Esophagus muscularis mucosa (tissue), 4 donors: ENCODE results near the gene OPRL1. TPM values are rescaled to one million over a fixed set of nuclear protein-coding genes. Genes with fewer than 3 reads are reported as not detected.

ENCODE experiments used
- DNase-seq: peaks from one replicate; pipeline ENCODE4 v3.0.0-alpha.2; 2017; ENCODE audit errors: extremely low spot score
- H3K27ac ChIP-seq, 4 donors: fragments of 200-600 bp; sonication (generic); replicated peaks in 1 of 4; 1 replicate in 3 of 4; 2 replicates in 1 of 4; pipeline ENCODE4 v1.5.1; 2016 to 2019; ENCODE audit warnings: mild to moderate bottlenecking in 1 of 4
- H3K27me3 ChIP-seq, 4 donors: fragments of 200-600 bp; sonication (generic); one replicate each; pipeline versions ENCODE4 v1.5.1 to v1.6.0; 2016 to 2019
- H3K36me3 ChIP-seq, 4 donors: fragments of 200-600 bp; sonication (generic); one replicate each; pipeline ENCODE4 v1.5.1; 2016 to 2019
- H3K4me1 ChIP-seq, 4 donors: fragments of 200-600 bp; sonication (generic); one replicate each; pipeline ENCODE4 v1.5.1; 2016 to 2019
- H3K4me3 ChIP-seq, 4 donors: fragments of 200-600 bp; sonication (generic); 1 replicate in 2 of 4; 2 replicates in 2 of 4; pipeline ENCODE4 v1.5.1; 2016 to 2019; ENCODE audit warnings: mild to moderate bottlenecking in 4 of 4, moderate library complexity in 1 of 4
- H3K9me3 ChIP-seq, 4 donors: fragments of 200-600 bp; sonication (generic); 1 replicate in 3 of 4; 2 replicates in 1 of 4; pipeline ENCODE4 v1.5.1; 2016 to 2019
- EP300 ChIP-seq: sonication (generic); formaldehyde crosslinking; IDR thresholded peaks from one replicate; pipeline ENCODE4 v1.6.1; 2017; ENCODE audit warnings: antibody characterized with exemption
- POLR2A ChIP-seq: fragments of 450-650 bp; IDR thresholded peaks from one replicate; pipeline ENCODE4 v1.6.1; 2017; ENCODE audit warnings: antibody characterized with exemption, moderate library complexity, mild to moderate bottlenecking, low read depth
- POLR2AphosphoS5 ChIP-seq, 2 donors: sonication (generic); formaldehyde crosslinking; IDR thresholded peaks; one replicate each; pipeline ENCODE4 v1.6.1; 2017; ENCODE audit warnings: antibody characterized with exemption in 2 of 2
- WGBS: methylation state at CpG from one replicate; pipeline ENCODE4 v1.1.5; 2018; 5-methylcytosine and 5-hydroxymethylcytosine counted together
- intact Hi-C: fragments of 100-400 bp; cut with DNase I; formaldehyde crosslinking; loops from one replicate; pipeline ENCODE4 v1.15.1; 2023
- small RNA-seq, 3 donors: library from RNA; depleted of rRNA; stranded (forward); fragments of <200 nt; gene quantifications; one replicate each; pipeline ENCODE3, GENCODE V24; 2016
- total RNA-seq, 4 donors: library from RNA; depleted of rRNA; stranded (reverse); fragments of >200 nt; gene quantifications; one replicate each; pipeline versions ENCODE4 v1.1.0 to v1.2.1, GENCODE V29; 2016
- TF ChIP-seq, protein P1 (sequence below), 3 experiments: fragments of 200-600 bp in 2 of 3; fragments of 450-650 bp in 1 of 3; sonication (generic) in 2 of 3; IDR thresholded peaks; one replicate each; pipeline ENCODE4 v1.5.1; 2017 to 2019; ENCODE audit warnings: antibody characterized with exemption in 3 of 3, mild to moderate bottlenecking in 2 of 3, moderate library complexity in 1 of 3

The OPRL1 gene
- total RNA-seq, 4 donors from 2014 or later = 0.42 to 1.4 (median 0.87) TPM

DNA sequence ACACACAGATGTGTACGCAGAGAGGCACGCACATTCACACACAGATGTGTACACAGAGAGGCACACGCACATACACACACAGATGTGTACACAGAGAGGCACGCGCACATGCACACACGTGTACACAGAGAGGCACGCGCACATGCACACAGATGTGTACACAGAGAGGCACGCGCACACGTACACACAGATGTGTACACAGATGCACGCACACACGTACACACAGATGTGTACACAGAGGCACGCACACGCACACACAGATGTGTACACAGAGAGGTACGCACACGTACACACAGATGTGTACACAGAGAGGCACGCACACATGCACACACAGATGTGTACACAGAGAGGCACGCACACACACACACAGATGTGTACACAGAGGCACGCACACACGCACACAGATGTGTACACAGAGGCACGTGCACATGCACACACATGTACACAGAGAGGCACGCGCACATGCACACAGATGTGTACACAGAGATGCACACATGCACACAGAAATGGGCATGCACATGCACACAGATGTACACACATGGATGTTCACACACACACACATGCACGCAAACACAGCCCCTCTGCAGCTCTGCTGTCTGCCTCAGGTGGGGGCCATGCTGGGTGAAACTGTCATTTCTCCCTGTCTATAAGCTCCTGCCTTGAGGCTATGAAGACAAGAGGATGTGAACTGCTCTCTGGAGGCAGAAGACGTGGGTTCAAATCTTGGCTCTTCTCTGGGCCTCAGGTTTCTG is 70.1 kb downstream of the OPRL1 start:
- intact Hi-C loops = no loop called here

More for the DNA sequence above, 70.1 kb downstream of the OPRL1 start:
- DNase-seq = no peak
- H3K27ac ChIP-seq = no peak overlapping the region
- H3K4me1 ChIP-seq = no peaks in the 10 kb centered on the region
- peaks cover 0 to 54% (median 0%) of the 10 kb centered on the region in 4 donors for H3K27me3 ChIP-seq
- H3K4me3 ChIP-seq = no peak overlapping the region
- TF ChIP-seq, protein P1, sequence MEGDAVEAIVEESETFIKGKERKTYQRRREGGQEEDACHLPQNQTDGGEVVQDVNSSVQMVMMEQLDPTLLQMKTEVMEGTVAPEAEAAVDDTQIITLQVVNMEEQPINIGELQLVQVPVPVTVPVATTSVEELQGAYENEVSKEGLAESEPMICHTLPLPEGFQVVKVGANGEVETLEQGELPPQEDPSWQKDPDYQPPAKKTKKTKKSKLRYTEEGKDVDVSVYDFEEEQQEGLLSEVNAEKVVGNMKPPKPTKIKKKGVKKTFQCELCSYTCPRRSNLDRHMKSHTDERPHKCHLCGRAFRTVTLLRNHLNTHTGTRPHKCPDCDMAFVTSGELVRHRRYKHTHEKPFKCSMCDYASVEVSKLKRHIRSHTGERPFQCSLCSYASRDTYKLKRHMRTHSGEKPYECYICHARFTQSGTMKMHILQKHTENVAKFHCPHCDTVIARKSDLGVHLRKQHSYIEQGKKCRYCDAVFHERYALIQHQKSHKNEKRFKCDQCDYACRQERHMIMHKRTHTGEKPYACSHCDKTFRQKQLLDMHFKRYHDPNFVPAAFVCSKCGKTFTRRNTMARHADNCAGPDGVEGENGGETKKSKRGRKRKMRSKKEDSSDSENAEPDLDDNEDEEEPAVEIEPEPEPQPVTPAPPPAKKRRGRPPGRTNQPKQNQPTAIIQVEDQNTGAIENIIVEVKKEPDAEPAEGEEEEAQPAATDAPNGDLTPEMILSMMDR (IDR thresholded peaks at IDR 0.05) = no peak
- no peak for TF ChIP-seq EP300
- TF ChIP-seq POLR2A = no peak
- no peak for TF ChIP-seq POLR2AphosphoS5 (IDR thresholded peaks at IDR 0.05)
- 92% methylated on average over 26 of the region's 26 CpGs for WGBS
- H3K36me3 ChIP-seq = no peaks in the 10 kb centered on the region
- peaks cover 0 to 7% (median 6%) of the 10 kb centered on the region in 4 donors for H3K9me3 ChIP-seq

Small RNA genes lying within 50 kb of the gene (small RNA-seq; reads per million reads assigned to genes)
- gene AL355803.1 = 0 reads per million in 3 donors
- gene MIR6813 = 0 reads per million in 3 donors

Other genes starting within 250 kb of the OPRL1 start
- 10 to 100 TPM in 3 of 4 donors, 1 to 10 TPM in 1; 9.6 to 22.8 (median 13.8) TPM for gene ZBTB46, start 248.8 kb upstream of the OPRL1 start, total RNA-seq
- gene ABHD16B, start 218.6 kb upstream of the OPRL1 start, total RNA-seq = not detected
- 100 to 1,000 TPM; 110 to 162 (median 134) TPM for gene TPD52L2, start 214.8 kb upstream of the OPRL1 start, total RNA-seq
- gene DNAJC5, start 185.0 kb upstream of the OPRL1 start, total RNA-seq = 10 to 100 TPM; 39.5 to 64.9 (median 53.1) TPM
- gene UCKL1, start 123.7 kb upstream of the OPRL1 start, total RNA-seq = 10 to 100 TPM; 16.6 to 31.0 (median 24.1) TPM
- 10 to 100 TPM in 2 of 4 donors, 1 to 10 TPM in 2; 7.1 to 17.7 (median 12.1) TPM for gene ZNF512B, start 110.2 kb upstream of the OPRL1 start, total RNA-seq
- gene SAMD10, start 100.4 kb upstream of the OPRL1 start, total RNA-seq = 10 to 100 TPM in 1 of 4 donors, 1 to 10 TPM in 3; 2.1 to 11.7 (median 4.4) TPM
- gene PRPF6, start 99.0 kb upstream of the OPRL1 start, total RNA-seq = 10 to 100 TPM; 46.1 to 64.9 (median 58.7) TPM
- gene C20orf204, start 43.9 kb upstream of the OPRL1 start, total RNA-seq = 1 to 10 TPM in 1 of 4 donors, under 1 TPM in 3; 0.17 to 1.6 (median 0.32) TPM
- gene SOX18, start 30.4 kb upstream of the OPRL1 start, total RNA-seq = 10 to 100 TPM in 2 of 4 donors, 1 to 10 TPM in 2; 5.6 to 19.0 (median 12.8) TPM
- gene TCEA2, start 16.9 kb upstream of the OPRL1 start, total RNA-seq = 10 to 100 TPM; 22.8 to 59.0 (median 43.6) TPM
- 10 to 100 TPM; 11.4 to 17.7 (median 12.7) TPM for gene RGS19, start 564 bp upstream of the OPRL1 start, total RNA-seq
- gene LKAAEAR1, start 4.3 kb downstream of the OPRL1 start, total RNA-seq = not detected
- gene NPBWR2, start 27.5 kb downstream of the OPRL1 start, total RNA-seq = not detected
- not detected for gene MYT1, start 84.4 kb downstream of the OPRL1 start, total RNA-seq
- 10 to 100 TPM; 36.5 to 54.8 (median 44.5) TPM for gene PCMTD2, start 175.7 kb downstream of the OPRL1 start, total RNA-seq